HG02943 (cell line): ENCODE data around the gene FAM180B.
"Not testable (repeated sequence)": the region's sequence is repeated elsewhere in the genome, so short reads cannot be mapped to it uniquely, and the experiment has no call there.

ENCODE experiments used
- ATAC-seq: cut with Tn5 transposase; IDR thresholded peaks from one replicate; pipeline ENCODE4 v1.9.1; 2021; ENCODE audit warnings: mild to moderate bottlenecking, low read depth, moderate library complexity; ENCODE audit not compliant: unreplicated experiment

FAM180B gene

GRCh38 chr11:47586098-47586855 is at the start of gene FAM180B:
Gene FAM180B, plus strand, starts transcription at chr11:47586678. Its CDS starts 91 bp downstream, at chr11:47586769.
- ATAC-seq, result no peak

DNA sequence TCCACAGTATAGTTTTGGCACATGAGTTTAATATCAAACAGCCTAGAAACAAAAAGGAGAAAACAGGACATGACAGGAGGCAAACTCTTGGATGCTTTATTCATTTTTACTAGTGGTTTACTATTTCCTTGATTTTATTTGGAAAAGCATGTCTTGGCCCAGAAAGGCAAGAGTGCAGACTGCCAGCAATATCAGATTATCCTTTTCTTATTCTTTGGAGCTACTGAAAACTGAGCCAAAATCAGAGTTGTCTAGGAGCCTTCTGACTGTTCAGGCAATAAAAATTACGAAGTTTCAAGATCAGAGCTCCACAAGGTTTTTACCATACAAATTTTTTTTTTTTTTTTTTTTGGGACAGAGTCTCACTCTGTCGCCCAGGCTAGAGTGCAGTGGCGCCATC is 49.6 kb upstream of the FAM180B start:
- no peak for ATAC-seq

- ATAC-seq, result no peak
These were observed 47.5 kb upstream of the FAM180B start for GRCh38 chr11:47538741-47539565.

GRCh38 chr11:47539681-47540039 is 46.8 kb upstream of the FAM180B start:
- ATAC-seq, result no peak

DNA sequence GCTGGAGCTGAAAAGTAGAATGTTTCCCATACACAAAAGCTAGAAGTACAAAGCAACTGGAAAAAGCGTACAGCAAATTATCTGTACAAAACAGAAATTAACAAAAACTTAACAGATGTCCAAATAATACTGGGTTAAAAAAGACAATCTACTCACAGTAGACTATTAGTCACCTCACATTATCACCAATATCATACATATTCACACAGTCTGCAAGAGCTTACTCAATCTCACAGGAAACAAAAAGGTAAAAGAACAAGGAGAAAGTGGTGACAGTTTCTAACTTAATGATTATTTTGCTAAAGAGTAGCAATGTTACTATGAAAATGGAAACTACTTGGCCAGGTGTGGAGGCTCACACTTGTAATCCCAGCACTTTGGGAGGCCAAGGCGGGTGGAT is 45.4 kb upstream of the FAM180B start:
- ATAC-seq, result no peak

GRCh38 chr11:47545298-47545697 is 41.2 kb upstream of the FAM180B start:
- no peak for ATAC-seq

DNA sequence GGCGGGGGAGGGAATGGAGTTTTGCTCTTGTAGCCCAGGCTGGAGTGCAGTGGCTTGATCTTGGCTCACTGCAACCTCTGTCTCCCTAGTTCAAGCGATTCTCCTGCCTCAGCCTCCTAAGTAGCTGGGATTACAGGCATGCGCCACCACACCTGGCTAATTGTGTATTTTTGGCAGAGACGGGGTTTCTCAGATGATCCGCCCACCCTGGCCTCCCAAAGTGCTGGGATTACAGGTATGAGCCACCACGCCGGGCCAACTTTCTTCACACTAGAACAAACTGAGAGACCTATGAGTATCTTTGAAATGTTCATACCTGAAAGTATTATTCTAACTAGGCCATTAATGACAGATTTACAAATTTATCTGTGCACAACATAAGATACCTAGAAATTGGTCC is 40.2 kb upstream of the FAM180B start:
- ATAC-seq, result not testable (repeated sequence)

DNA sequence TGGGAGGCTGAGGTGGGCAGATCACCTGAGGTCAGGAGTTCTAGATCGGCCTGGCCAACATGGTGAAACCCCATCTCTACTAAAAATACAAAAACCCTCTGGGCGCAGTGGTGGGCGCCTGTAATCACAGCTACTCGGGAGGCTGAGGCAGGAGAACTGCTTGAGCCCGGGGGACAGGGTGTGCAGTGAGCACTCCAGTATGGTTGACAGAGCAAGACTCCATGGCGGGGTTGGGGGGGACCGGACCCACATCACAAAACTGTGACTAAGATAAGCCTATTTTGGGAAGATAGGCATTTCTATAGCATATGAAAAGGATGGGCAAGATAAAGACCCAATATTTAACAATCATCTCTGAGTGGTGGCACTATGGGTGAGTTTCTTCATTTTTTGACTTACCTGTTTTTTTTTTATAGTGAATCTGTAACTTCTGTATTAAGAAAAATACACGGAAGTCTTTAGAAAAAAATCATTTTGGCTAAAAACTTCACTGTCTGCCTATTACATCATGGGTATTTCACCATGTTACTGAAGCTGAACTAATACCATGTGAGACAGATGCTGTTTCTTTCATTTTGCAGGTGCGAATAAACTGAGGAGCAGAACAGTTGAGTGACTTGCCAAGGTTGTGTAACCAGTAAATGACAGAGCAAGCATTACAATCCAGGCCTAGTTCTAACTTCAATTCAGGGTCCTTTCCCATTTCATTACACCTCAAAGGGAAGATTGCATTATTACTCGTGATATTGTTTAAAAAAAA is 36.0 kb upstream of the FAM180B start:
- ATAC-seq, result no peak

- no peak for ATAC-seq
These were observed 35.4 kb upstream of the FAM180B start for GRCh38 chr11:47551086-47551485.

- peak; percentile 12 for ATAC-seq
These were observed 34.4 kb upstream of the FAM180B start for GRCh38 chr11:47552056-47552565.

GRCh38 chr11:47552566-47553405 is 33.7 kb upstream of the FAM180B start, which contains the start of gene CELF1:
Gene CELF1, minus strand, starts transcription at chr11:47553132. Its CDS starts 53,609 bp downstream, at chr11:47499523.
- peak; percentile 77 for ATAC-seq

DNA sequence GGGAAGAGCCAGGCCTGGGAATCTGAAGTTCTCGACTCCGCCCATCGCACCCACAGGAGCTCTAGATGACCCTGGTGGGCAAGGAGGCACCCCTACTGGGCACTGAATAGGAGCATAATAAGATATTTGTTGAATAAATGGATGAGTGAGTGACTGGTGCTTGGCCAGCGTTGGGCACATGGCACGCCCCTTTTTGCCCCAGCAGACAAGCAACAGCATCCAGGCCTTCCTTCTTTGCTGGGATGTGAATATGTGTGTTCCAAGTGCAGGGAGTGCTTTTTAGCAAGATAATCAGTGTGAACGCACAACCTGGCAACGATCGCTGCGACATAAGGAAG is 33.1 kb upstream of the FAM180B start:
- ATAC-seq, result peak; percentile 29

GRCh38 chr11:47557004-47557403 is 29.5 kb upstream of the FAM180B start:
- ATAC-seq, result not testable (repeated sequence)

DNA sequence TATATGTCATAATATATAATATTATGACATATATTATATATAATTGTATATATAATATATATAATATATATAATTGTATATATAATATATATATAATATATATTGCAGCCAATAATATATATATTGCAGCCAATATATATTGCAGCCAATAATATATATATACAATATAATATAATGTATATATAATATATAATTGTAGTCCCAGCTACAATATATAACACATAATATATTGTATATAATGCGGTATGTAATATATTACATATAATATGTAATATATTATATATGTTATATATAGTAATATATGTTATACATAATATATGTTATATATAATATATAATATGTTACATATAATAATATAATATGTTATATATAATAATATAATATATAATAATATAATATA is 27.8 kb upstream of the FAM180B start:
- ATAC-seq, result no peak

DNA sequence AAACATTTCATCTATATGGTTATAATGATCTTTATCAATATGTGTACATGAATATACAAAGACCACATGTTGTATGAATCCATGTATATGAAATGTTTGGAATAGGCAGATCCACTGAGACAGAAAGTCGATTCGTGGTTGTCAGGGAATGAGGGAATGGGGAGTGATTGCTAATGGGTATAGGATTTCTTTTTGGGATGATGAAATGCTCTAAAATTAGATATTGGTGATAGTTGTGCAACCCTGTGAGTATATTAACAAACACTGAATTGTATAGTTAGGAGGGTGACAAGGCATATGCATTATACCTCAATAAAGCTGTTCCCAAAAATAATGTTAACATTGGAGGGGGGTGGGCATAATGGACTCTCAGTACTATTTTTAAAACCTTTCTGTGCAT is 26.1 kb upstream of the FAM180B start:
- ATAC-seq, result no peak

- not testable (repeated sequence) for ATAC-seq
These were observed 24.1 kb upstream of the FAM180B start for GRCh38 chr11:47562393-47562792.

DNA sequence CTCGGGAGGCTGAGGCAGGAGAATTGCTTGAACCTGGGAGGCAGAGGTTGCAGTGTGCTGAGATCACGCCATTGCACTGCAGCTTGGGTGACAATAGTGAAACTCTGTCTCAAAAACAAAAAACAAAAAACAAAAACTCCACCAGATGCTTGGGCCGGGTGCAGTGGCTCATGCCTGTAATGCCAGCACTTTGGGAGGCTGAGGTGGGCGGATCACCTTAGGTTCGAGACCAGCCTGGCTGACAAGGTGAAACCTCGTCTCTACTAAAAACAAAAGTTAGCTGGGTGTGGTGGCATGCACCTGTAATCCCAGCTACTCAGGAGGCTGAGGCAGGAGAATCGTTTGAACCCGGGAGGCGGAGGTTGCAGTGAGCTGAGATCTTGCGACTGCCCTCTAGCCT is 22.1 kb upstream of the FAM180B start:
- ATAC-seq, result not testable (repeated sequence)

DNA sequence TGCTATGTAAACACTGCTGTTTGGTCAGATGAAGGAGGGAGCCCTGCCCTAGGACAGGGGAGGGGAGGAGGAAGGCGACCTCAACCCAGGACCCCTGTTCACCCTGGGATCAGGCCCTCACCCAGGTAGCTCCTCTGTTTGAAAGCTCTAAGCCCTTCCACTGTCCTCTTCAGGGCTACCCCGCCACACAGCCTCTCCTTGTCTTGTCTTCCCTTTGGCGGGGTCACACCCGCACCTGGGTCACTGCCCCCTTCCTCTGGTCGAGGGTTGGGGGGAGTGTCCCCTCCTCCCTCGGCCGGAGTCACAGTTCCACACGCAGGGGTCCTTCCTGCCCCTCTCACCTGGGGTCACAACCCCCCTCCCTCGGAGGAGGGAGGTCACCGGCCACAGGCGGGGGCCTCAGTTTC is 21.5 kb upstream of the FAM180B start:
- no peak for ATAC-seq

DNA sequence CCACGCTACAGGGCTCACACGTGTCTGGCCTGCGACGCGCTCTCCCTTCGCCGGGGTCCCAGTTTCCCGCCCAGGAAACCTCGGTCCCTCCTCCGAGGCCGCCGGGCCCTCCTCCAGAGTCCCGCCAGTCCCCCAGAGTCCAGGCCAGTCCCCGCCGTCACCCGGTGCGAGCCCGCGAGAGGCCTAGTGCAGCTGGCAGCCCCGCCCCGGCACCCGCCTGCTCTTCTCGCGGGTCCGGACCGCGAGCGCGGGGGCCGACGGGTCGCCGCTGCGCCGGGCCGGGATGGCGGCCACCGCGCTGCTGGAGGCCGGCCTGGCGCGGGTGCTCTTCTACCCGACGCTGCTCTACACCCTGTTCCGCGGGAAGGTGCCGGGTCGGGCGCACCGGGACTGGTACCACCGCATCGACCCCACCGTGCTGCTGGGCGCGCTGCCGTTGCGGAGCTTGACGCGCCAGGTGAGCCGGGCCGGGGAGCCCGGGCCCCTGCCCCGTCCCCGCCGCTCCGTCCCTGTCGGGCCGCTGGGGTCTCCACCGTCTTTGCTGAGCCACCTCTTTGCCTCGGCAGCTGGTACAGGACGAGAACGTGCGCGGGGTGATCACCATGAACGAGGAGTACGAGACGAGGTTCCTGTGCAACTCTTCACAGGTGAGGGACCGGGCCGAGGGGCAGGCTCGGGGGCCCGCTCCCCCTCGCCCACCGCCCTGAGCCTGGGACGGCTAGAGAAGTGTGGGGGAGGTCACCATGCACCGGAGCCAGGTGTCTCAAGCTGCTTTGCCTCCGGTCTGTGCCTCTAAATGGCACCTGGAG is 20.9 kb upstream of the FAM180B start, which contains the start of gene PTPMT1:
PTPMT1 (plus strand) TSS at position 260 of the 809 bp plus-strand sequence; CDS start at position 284, 24 bp downstream.
- peak; percentile 80 for ATAC-seq
